Activated T-cell treated with anti-CD3 and anti-CD28 coated beads, Interleukin-2, amount 50 U/mL, for 48 hours (primary cell): ENCODE measurements around the gene IL21R.

Experiments used
- DNase-seq, 2 experiments: peaks; one replicate each; pipeline ENCODE4 v3.0.0-alpha.2; 2020

The IL21R gene

DNA sequence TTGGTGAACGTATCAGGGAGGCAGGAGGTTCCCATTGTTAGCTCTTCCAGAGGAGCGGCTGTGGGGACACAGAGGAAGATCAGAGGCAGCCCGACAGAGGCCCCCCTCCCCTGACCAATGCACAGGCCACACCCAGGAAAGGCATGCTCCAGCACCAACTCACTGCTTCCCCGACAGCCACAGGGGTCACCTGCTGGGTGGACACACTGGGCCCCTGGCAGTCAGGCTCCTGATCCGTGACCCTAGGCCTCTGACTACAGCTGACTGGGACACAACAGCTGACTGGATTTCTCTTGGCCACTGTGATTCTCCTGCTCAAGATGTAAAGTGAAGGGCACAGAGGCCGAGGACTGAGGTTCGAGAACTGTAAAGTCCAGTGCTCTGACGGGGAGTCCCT is 63.5 kb downstream of the IL21R start:
- no peak for DNase-seq

DNA sequence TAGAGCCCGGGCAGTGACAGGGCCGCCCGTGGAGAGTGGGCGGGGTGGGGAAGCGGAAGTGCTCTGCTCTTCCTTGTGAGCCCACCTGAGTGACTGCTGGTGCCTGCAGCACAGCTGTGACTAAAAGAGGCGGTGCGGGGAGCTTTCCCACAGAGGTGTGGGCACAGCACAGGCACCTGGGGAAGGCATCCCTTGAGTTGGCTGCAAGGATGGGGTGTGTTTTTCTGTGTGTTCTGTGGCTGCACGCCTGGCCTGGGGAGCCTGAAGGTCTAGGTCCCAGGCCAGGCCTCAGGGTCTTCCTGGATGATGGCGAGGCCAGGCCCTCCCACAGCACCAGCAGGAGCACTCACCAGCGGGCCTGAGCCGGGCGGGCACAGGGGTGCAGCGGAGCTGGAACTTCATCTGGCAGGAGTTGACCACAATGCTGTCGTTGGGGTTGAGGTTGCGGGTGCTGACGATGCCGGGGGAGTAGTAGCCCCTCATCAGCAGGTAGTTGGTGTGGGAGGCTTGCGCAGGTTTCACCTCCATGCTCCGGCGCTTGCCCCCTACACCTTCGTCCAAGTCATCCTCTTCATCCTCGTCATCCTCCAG is 67.1 kb downstream of the IL21R start:
- no peak for DNase-seq

DNA sequence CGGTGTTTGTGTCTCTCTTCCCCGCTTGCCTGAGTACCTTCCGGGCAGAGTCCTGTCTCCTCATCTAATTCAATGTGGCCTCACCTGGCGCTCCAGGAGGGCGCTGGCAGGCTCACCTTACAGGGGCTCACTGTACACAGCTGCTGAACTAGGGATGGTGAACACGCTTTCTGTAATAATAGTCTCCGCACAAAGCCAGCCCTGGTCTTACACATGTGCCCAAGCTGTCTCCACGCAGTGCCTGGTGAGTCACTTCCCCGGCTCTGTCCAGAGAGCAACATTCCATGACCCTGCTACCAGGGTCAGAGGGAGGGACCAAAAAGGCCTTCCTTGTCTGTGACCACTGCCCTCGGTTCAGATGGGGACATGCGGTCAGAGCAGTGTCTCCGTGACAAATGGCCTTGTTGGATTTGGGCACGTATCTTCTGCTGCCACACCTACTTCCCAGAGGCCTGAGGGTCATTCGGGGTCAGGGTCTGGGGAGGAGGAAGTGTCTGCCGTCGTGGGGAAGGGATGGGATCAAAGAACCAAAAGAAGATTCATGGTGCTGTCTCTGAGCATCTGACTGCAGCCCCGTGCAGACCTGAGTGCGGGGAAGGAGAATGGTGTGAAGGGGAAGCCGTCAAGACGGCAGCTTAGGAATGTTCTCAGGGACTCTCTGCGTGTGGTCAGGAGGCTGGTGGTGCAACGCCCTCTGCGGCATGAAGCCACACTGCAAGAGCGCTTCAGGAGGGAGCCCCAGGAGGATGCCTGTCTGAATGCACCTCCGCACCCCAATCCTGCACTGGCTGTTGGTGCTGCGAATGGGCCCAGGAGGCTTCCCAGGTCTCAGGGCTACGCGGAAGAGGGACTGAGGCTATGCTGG is 68.8 kb downstream of the IL21R start:
- DNase-seq, result no peak

DNA sequence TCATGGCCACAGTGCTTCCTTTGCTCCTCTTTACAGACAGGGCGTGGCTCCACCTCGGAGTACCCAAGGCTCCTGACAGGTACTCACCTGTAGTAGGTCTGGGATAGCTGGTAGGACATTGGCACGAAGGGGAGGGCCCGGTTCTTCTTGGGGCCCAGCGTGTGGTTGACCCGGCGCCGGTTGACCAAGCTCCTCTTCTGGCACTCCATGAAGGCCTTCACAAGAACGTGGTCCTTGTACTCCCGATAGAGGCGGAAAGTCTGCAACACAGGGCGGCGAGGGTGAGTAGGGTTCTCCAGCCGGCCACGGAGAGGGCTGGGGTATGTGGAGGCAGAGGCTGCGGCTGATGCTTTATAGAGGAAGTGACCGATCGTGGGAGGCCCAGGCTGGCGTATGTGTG is 69.7 kb downstream of the IL21R start:
- no peak for DNase-seq

DNA sequence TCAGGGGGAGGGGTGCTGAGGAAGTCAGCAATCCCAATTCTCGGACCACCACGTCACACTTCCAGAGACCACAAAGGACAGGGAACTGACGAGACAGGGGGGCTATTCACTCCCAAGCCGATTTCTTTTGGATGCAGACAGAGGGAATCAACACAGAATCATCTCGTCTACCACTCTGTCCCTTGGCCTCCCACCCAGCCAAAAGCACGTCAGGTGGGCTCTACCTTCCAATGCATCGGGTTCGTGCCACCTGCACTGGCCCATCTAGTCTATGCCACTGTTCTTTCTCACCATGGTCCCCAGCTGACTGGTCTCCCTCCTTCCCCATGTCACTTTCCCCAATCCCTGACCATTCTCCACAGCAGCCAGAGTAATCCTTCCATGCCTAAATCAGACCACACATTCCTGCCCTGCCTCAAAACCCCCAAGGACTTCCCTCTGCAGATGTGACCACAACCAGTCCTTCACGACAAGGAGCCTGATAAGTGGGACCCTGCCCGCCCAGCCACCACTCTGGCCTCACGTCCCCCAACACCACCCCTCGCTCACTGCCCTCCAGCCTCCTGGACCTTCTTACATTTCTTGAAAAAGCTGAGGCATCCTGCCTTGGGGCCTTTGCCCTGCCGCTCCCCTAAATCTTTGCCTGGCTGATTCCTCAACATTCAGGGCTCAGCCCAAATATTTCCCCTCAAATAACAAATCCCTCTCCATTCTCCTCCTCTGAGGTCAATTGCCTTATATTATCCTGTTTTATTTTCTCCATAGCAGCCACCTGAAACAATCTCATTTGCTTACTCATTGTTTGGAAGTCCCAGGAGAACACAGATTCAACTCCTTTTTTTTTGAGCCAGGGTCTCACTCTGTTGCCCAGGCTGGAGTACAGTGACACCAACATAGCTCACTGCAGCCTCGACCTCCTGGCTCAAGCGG is 70.4 kb downstream of the IL21R start:
- no peak for DNase-seq

DNA sequence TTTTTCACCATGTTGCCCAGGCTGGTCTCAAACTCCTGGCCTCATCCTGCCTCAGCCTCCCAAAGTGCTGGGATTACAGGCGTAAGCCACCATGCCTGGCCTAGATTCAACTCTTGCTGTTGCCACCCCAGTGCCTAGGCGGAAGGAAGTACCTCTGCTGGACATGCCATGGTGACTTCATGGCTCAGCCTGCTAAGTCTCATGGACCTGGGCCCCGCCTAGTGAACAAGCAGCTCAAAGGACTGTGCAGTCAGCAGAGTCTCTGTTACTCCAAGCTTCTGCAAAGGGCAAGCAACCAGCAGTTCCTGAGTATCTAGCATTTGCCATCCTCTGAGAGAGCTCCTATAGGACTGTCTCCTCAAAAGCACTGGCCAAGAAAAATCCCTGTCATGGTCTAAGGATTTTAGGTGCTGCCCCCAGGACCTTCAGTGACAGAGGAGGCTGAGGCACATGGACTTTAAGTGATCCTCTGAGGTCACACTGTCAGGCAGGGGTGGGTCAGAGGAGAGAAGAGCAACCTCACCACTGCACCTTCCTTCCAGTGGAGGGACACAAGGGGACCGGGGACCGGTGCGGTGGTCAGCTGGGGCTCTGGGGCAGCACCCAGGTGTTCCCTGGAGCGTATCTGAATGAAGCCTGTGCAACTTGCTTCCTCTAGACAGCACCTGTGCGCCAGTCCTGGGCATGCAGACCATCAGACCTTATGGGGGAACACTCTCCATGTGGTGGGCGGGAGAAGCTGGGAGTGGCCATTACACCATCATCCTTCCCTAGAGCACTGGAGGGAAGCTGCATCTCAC is 71.3 kb downstream of the IL21R start:
- DNase-seq, result no peak

DNA sequence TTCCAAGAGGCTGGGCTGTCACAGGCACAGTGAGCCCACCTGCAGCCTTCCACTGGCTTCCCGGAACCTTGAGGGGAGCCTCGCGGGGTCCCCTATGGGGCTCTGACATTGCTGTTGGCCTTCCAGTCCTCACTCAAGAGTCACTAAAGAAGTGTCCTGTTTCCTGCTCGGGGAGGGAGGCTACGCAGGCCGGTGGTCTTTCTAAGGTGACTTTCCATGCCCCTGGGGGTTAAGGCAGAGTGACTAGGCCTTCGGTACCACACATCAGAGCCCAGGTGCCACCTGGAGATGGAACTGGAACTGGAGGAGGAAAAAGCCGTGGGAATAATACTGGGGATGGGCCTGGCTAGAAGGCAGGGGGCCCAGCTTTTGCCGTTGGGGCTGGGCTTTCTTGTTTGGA is 72.1 kb downstream of the IL21R start:
- no peak for DNase-seq

DNA sequence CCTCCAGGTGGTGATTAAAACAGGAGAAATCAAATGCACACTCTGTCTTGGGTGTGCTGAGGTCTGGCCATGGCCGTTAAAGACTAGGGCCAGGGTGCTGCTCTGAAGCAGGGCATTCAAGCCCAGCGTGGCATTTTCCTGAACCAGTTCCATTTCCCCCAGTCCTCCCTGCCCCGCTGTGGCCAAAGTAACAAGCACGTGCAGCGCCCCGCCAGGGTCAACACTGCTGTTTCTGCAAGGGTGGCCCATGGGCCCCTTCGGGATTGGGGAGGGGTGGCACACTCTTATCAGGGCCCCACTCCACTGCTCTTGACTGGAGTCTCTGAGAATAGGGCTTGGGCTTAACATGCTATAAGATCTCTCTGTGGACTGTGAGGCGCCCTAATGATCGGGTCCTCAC is 72.9 kb downstream of the IL21R start:
- DNase-seq, result no peak

DNA sequence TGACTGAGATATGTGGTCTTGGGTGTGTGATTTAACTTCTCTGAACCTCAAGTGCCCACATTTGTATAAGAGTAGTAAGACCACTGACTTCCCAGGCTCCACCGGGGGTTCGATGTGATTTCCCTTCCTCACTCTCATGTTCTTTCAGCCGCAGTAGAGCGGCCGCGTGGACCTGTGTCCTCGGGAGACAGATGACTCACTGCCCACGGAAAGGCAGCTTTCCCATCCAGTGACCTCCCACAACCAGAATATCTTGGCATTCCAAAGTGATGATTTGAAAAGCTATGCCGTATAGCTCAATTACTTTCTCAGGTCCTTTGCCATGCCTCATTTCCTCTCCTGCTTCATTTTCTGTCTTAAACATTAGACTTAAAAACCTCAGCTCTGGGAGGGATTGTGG is 73.6 kb downstream of the IL21R start:
- no peak for DNase-seq

DNA sequence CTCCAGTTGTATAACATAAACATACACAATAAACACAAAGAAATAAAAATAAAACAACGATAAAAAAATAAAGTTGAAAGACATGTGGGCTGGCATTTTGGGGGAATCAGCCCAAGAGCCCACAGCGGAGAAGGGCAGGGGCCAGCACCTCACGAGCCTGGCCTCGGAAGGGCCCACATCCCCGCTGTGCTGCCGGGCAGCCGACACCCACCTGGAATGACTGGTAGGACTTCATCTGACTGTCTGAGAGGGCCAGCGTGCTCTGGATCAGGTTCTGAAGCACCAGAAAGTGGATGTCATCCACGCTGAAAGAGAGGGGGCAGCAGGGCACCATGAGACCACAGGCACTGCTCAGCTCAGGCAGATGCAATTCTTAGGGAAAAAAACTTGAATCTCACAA is 74.3 kb downstream of the IL21R start:
- DNase-seq, result no peak

DNA sequence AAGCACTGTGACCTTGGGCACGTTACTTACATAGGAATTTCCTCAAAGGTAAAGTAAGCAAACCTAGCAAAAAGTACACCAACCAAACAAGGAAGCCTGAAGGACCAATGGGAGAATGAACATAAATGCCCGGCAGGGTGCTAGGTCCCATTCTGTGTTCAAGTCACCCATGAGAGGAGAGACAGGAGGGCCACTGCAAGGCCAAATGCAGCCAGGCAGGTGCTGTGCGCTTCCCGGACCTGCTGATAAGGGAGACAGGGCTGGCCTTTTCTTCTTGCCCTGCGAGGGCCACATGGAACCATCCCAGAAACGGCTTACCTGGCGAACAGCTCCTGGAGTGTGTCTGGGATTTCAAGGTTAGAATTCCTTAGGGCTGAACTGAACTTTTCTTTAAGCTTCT is 78.8 kb downstream of the IL21R start:
- DNase-seq, result no peak

DNA sequence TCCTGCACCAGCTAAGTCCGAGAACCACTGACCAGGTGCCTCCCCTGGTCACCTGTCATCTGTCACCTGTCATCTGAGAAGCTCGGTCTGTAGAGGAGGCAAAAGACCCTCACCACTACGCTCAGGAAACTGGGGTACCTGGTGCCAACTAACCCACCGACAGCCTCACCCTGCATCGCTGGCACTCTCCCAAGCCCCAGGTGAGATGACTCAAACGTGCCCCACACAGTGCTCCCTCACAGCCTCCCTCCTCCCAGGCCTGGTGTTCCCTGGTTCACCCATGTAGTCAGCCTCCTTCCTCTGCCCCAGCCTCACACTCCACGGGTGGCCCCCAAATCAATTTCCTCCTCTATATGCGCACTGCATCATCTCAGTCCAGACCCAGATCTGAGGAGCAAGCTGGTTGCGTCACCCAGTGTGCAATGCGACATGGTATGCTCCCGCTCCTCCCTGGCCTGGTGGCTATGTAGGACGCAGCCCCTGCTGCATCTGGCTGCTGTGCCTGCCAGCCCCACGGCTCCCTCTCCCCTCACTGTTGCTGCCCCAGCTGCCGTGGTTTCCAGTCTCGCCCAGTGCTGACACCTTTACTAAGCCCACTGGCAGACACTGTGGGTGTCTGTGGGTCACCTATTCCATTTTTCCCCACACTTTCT is 79.4 kb downstream of the IL21R start:
- no peak for DNase-seq

DNA sequence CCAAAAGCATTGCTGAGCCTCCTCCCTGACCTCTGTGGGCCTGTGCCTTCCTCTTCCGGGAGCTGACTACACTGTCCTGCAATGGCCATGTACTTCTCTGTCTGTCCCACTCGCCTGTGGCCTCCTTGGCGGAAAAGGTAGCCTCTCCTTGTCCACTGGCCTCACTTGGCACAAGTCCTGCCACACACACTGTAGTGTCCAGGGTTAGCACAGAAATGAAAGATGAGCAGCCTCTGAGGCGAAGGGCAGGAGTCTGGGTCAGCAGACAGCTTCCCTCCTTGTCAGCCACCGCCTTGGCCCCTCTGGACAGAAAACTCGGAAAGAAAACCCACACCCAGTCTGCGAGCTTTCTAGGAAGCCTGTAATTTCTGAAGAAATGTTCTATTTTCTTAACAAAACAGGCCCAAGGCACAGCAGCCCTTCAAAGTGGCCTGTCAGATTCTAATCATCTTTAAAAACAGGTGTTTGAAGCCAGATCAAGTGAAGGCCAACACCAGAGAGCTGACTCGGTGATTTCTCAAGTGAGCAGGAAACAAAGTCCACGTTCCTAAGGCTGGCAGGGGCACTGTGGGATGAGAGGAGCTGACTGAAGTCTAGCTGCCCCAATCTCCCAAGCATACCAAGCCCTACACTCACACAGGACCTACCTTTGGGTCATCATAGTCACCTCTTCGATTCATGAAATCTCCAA is 80.6 kb downstream of the IL21R start:
- no peak for DNase-seq

DNA sequence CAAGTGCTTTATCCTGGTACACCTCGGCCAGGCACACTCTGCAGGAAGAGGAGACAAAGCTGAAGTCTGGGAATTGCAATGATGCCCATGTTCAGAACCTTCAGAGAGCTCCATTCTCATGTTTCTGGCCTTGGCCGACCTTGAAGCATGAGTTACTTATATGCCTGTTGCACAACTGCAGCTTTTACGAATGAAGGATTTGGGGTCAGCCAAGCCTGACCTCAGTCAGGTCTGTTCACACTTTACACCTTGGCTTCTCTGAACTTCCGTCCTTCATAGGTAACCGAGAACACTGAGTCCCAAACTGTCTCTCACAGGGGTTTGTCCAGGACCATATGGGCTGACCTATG is 81.1 kb downstream of the IL21R start:
- DNase-seq, result no peak

DNA sequence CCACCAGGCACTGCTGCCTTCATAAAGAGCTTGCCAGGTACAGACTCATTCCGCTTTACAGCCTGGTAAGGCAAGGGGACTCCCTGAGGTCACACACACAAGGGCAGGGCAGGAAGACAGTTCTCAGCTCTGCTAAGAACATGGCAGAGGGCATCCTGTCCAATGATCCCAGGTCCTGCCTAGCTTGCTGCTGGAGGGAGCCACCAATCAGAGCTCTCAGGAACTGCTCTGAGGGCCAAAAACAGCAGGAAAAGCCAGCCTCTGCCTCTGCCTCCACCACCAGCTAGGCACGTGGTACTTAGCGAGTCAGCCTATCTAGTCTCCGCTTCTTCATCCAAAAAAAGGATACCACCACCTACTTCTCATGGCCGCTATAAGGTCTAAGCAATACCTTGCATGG is 81.7 kb downstream of the IL21R start:
- DNase-seq, result no peak

DNA sequence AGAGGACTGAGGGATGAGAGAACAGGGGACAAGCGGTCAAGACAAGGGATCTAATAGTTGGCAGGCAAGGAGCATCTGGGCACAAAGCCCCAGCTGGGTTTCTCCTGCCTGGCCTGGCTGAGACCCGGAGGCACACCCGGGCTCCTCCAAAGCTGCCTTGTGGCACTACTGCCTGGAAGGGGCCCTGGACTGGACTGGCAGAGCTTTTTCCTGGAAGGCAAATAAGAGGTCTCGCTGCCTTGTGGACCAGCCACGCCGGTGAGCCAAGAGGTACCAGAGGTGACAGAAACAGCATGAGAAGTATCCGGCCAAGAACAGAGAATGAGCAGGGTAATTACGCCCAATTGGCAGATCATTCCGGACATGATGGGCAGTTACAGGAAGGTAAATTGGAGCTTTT is 83.2 kb downstream of the IL21R start:
- DNase-seq, result no peak

DNA sequence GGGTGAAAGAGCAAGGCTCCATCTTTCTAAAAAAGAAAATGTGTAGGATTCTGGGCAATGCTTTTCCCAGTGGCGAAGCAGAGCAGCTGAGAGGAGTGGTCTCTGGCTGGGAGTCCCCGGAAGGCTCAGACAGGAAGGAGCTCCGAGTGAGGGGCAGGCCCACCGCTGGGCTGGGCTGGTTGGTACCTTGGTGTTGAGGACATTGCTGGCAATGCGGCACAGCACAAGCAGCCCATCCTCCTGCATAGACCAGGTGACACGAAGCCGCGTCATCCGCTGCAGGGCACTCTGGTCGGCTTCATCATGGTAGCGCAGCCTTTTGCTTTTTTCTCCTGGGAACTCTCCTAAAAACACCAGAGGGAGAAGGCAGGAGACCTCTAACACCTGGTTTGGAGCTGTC is 83.8 kb downstream of the IL21R start:
- no peak for DNase-seq

DNA sequence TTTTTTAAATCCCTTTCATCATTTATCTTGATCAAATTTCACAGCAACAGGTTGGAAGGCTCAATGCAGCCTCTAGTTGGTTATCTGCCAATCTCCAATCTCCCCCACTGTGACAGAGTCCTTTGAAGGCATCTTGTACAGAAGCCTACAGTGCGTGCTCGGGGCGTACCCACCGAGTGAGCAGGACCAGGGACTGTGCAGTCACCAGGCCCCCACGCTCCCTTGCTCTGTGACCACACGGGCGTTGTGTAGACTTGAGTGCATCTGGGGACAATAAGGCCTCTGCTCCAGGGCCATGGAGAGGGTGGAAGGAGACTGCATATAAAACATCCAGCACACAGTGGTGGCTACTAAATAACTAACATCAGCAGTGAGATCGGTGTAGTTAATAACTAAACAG is 84.4 kb downstream of the IL21R start:
- DNase-seq, result no peak

DNA sequence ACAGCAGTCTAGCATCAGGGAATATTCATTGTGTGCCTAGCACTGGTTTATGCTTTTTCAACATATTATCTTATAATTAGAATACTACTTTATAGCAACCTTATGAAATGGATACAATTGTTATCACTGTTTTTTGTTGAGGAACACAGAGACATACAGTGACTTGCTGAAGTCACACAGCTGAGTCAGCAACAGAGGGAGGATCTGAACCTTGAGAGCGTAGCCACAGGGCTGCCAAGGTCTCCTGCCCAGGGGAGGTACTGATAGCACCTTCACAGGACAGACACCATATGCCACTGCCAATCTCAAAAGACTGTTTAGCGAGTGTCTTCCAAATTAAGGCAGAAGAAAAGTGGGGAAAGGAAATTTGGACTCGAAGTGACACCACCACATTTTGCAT is 84.8 kb downstream of the IL21R start:
- no peak for DNase-seq

DNA sequence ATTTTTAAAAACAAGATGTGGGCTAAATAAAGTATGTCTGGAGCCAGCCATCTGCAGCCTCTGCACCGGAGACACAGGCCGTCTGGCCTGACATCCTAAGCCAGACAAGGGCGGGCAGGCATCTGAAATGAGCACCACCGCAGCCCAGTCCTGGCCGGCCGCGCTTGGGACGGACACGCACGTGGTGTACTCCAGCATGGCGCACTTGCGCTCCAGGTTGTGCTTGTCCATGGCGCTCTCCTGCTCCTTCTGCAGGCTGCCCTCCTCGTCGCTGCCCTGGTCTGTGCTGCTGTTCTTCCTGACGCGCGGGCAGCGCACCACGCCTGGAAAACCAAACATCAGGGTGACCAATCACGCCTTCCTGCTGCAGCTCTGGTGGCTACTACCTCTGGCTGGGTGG is 87.4 kb downstream of the IL21R start:
- DNase-seq, result no peak

DNA sequence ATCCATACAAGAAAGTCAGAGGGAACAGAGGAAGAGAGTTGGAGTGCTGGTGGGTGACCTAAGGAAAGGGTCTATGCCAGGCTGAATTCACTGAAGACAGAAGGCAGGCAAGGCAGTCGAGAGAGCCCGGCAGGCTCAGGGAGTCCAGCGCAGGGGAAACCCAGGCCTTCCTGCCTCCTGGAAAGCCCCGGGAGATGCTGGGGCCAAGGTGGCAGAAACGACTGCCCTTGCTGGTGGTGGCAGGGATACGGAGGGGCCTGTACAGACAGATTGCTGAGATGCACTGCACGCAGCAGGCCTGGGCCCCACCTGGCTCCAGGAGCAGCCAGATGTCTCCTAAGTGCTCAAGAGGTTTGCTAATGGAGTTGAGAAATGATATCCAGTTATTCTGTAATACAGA is 87.9 kb downstream of the IL21R start:
- no peak for DNase-seq
